ENCODE data around the gene INVS.

DNA sequence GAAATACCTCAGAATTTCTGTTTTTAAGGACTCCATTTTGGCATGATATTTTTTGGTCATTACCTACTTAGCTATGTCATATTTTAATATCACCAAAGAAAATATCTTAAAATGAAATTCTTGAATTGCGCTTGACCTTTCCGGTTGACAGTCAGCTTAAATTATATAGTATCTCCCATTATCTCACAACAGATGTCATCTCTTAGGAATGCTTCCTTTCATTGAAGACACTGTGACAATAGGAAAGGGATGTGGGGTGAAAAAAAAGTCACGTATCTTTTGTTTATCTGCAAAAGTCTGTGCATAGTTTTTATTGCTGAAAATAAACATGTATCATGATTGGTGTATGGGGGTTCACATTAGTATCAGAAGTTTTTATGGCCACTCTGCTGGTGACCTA, 105.8 kb downstream of the INVS start:
- TF ChIP-seq, protein P1, sequence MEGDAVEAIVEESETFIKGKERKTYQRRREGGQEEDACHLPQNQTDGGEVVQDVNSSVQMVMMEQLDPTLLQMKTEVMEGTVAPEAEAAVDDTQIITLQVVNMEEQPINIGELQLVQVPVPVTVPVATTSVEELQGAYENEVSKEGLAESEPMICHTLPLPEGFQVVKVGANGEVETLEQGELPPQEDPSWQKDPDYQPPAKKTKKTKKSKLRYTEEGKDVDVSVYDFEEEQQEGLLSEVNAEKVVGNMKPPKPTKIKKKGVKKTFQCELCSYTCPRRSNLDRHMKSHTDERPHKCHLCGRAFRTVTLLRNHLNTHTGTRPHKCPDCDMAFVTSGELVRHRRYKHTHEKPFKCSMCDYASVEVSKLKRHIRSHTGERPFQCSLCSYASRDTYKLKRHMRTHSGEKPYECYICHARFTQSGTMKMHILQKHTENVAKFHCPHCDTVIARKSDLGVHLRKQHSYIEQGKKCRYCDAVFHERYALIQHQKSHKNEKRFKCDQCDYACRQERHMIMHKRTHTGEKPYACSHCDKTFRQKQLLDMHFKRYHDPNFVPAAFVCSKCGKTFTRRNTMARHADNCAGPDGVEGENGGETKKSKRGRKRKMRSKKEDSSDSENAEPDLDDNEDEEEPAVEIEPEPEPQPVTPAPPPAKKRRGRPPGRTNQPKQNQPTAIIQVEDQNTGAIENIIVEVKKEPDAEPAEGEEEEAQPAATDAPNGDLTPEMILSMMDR (IDR thresholded peaks at IDR 0.05; ENCODE audit: low read depth, low read length, missing input control), result no peak
- TF ChIP-seq YY1 (IDR thresholded peaks at IDR 0.05) (no peak), SP1 (IDR thresholded peaks at IDR 0.05) (no peak)

Data from liver (tissue), 3 donors.